CD4-positive, alpha-beta T cell treated with Interleukin-15 for 1 hour (primary cell): ENCODE measurements around the gene SPOCK1.

Experiments used
- DNase-seq: peaks from one replicate; pipeline ENCODE4 v3.0.0-alpha.2; 2020

The SPOCK1 gene

GRCh38 chr5:137290373-137290772 lies 208.8 kb downstream of the SPOCK1 start:
- no peak for DNase-seq

- no peak for DNase-seq
Observed at GRCh38 chr5:137289856-137290255, 209.3 kb downstream of the SPOCK1 start.

GRCh38 chr5:137287569-137287968 lies 211.6 kb downstream of the SPOCK1 start:
- no peak for DNase-seq

- DNase-seq = no peak
Observed at GRCh38 chr5:137286025-137286610, 213.0 kb downstream of the SPOCK1 start.

- DNase-seq = no peak
Observed at GRCh38 chr5:137283801-137284200, 215.3 kb downstream of the SPOCK1 start.

GRCh38 chr5:137282216-137282615 lies 216.9 kb downstream of the SPOCK1 start:
- DNase-seq = no peak

- no peak for DNase-seq
Observed at GRCh38 chr5:137281201-137281600, 217.9 kb downstream of the SPOCK1 start.

- DNase-seq = no peak
Observed at GRCh38 chr5:137280656-137281055, 218.5 kb downstream of the SPOCK1 start.

GRCh38 chr5:137279521-137280231 lies 219.4 kb downstream of the SPOCK1 start:
- no peak for DNase-seq

- DNase-seq = no peak
Observed at GRCh38 chr5:137278476-137278875, 220.7 kb downstream of the SPOCK1 start.

- no peak for DNase-seq
Observed at GRCh38 chr5:137275083-137275482, 224.0 kb downstream of the SPOCK1 start.

GRCh38 chr5:137273511-137273910 lies 225.6 kb downstream of the SPOCK1 start:
- DNase-seq = no peak

- no peak for DNase-seq
Observed at GRCh38 chr5:137272831-137273230, 226.3 kb downstream of the SPOCK1 start.

- DNase-seq = no peak
Observed at GRCh38 chr5:137269946-137270345, 229.2 kb downstream of the SPOCK1 start.

- no peak for DNase-seq
Observed at GRCh38 chr5:137269274-137269673, 229.9 kb downstream of the SPOCK1 start.

GRCh38 chr5:137268646-137269045 lies 230.5 kb downstream of the SPOCK1 start:
- no peak for DNase-seq

- no peak for DNase-seq
Observed at GRCh38 chr5:137266186-137266585, 232.9 kb downstream of the SPOCK1 start.

- DNase-seq = no peak
Observed at GRCh38 chr5:137265457-137265856, 233.7 kb downstream of the SPOCK1 start.

- no peak for DNase-seq
Observed at GRCh38 chr5:137264573-137264972, 234.6 kb downstream of the SPOCK1 start.

- no peak for DNase-seq
Observed at GRCh38 chr5:137264041-137264440, 235.1 kb downstream of the SPOCK1 start.

- no peak for DNase-seq
Observed at GRCh38 chr5:137263371-137264005, 235.6 kb downstream of the SPOCK1 start.

- no peak for DNase-seq
Observed at GRCh38 chr5:137262818-137263217, 236.3 kb downstream of the SPOCK1 start.

- DNase-seq = no peak
Observed at GRCh38 chr5:137260820-137261695, 238.1 kb downstream of the SPOCK1 start.
